ENCODE data around the gene LRRIQ3.
A peak's percentile ranks its signal among the peaks of the same experiment; 100 is the strongest.

Gene LRRIQ3

GRCh38 chr1:74107394-74107793, 90.6 kb downstream of the LRRIQ3 start:
- DNase-seq, result no peak

GRCh38 chr1:74091371-74091770, 106.6 kb downstream of the LRRIQ3 start:
- no peak for DNase-seq

- DNase-seq, result no peak
These were observed 114.8 kb downstream of the LRRIQ3 start for GRCh38 chr1:74083128-74083527.

GRCh38 chr1:74065081-74065480, 132.9 kb downstream of the LRRIQ3 start:
- no peak for DNase-seq

- DNase-seq, result no peak
These were observed 140.3 kb downstream of the LRRIQ3 start for GRCh38 chr1:74057719-74058118.

- no peak for DNase-seq
These were observed 144.6 kb downstream of the LRRIQ3 start for GRCh38 chr1:74053407-74053806.

- no peak for DNase-seq
These were observed 147.6 kb downstream of the LRRIQ3 start for GRCh38 chr1:74050386-74050785.

GRCh38 chr1:74038042-74038441, 159.9 kb downstream of the LRRIQ3 start:
- no peak for DNase-seq

GRCh38 chr1:74012583-74012982, 185.4 kb downstream of the LRRIQ3 start:
- no peak for DNase-seq

GRCh38 chr1:74011736-74012135, 186.2 kb downstream of the LRRIQ3 start:
- DNase-seq, result no peak

- no peak for DNase-seq
These were observed 187.8 kb downstream of the LRRIQ3 start for GRCh38 chr1:74010206-74010605.

GRCh38 chr1:74005533-74005932, 192.4 kb downstream of the LRRIQ3 start:
- DNase-seq, result no peak

GRCh38 chr1:74003806-74004205, 194.2 kb downstream of the LRRIQ3 start:
- no peak for DNase-seq

GRCh38 chr1:73998348-73998959, 199.5 kb downstream of the LRRIQ3 start:
- DNase-seq, result peak; percentile 84

GRCh38 chr1:73980324-73981040, 217.5 kb downstream of the LRRIQ3 start:
- no peak for DNase-seq

- DNase-seq, result no peak
These were observed 218.3 kb downstream of the LRRIQ3 start for GRCh38 chr1:73979684-73980083.

- DNase-seq, result no peak
These were observed 219.0 kb downstream of the LRRIQ3 start for GRCh38 chr1:73978964-73979363.
